PFSK-1 (cell line): ENCODE measurements around the gene HPCAL1.

Source experiments
- REST ChIP-seq, 2 experiments: IDR thresholded peaks; 2 replicates each; pipeline versions ENCODE4 v1.6.1 to v1.8.0; 2011 to 2012; ENCODE audit warnings: low read depth in 2 of 2, low read length in 2 of 2, control low read depth in 1 of 2, inconsistent platforms in 1 of 2, mild to moderate bottlenecking in 1 of 2, moderate library complexity in 1 of 2; ENCODE audit not compliant: insufficient read depth in 1 of 2
- TAF1 ChIP-seq: IDR thresholded peaks from 2 replicates; pipeline ENCODE4 v1.6.1; 2012; ENCODE audit warnings: low read length, control low read depth, borderline replicate concordance; ENCODE audit not compliant: insufficient read depth

- TF ChIP-seq REST (IDR thresholded peaks at IDR 0.05; ENCODE audit: insufficient read depth in 1 of 2, low read depth in 2 of 2, low read length in 2 of 2) (no peak), TAF1 (no peak)
These were observed 105.3 kb downstream of the HPCAL1 start for GRCh38 chr2:10407841-10408648.
